ENCODE measurements around the gene FBXL20.
"Not testable (repeated sequence)": the region's sequence is repeated elsewhere in the genome, so short reads cannot be mapped to it uniquely, and the experiment has no call there.

FBXL20 gene

GRCh38 chr17:39277110-39277509 lies 124.3 kb downstream of the FBXL20 start:
- no peaks in the 10 kb centered on the region for H3K9me3 ChIP-seq (ENCODE audit: control insufficient read depth, low read depth, low read length)
- no peaks in the 10 kb centered on the region for H3K36me3 ChIP-seq (ENCODE audit: control insufficient read depth, low read depth, low read length)
- no peaks in the 10 kb centered on the region for H3K4me1 ChIP-seq (ENCODE audit: control insufficient read depth, low read depth, low read length)
- no peak overlapping the region for H3K27ac ChIP-seq (ENCODE audit: low read length)
- no peak overlapping the region for H3K9ac ChIP-seq (ENCODE audit: low read length)
- H3K27me3 ChIP-seq (ENCODE audit: control insufficient read depth, insufficient read depth, low read length): no peaks in the 10 kb centered on the region
- no peak overlapping the region for H3K4me3 ChIP-seq (ENCODE audit: low read length)

GRCh38 chr17:39276113-39276512 lies 125.3 kb downstream of the FBXL20 start:
- Histone ChIP-seq H3K4me3 (ENCODE audit: low read length) (no peak overlapping the region), H3K27ac (ENCODE audit: low read length) (no peak overlapping the region), H3K36me3 (ENCODE audit: control insufficient read depth, low read depth, low read length) (no peaks in the 10 kb centered on the region), H3K9ac (ENCODE audit: low read length) (no peak overlapping the region), H3K9me3 (ENCODE audit: control insufficient read depth, low read depth, low read length) (no peaks in the 10 kb centered on the region), H3K27me3 (ENCODE audit: control insufficient read depth, insufficient read depth, low read length) (no peaks in the 10 kb centered on the region), H3K4me1 (ENCODE audit: control insufficient read depth, low read depth, low read length) (no peaks in the 10 kb centered on the region)

GRCh38 chr17:39271546-39271945 lies 129.9 kb downstream of the FBXL20 start:
- Histone ChIP-seq H3K9me3 (ENCODE audit: control insufficient read depth, low read depth, low read length) (no peaks in the 10 kb centered on the region), H3K4me1 (ENCODE audit: control insufficient read depth, low read depth, low read length) (no peaks in the 10 kb centered on the region), H3K4me3 (ENCODE audit: low read length) (no peak overlapping the region), H3K27ac (ENCODE audit: low read length) (no peak overlapping the region), H3K9ac (ENCODE audit: low read length) (no peak overlapping the region), H3K36me3 (ENCODE audit: control insufficient read depth, low read depth, low read length) (no peaks in the 10 kb centered on the region), H3K27me3 (ENCODE audit: control insufficient read depth, insufficient read depth, low read length) (no peaks in the 10 kb centered on the region)

GRCh38 chr17:39270923-39271322 lies 130.5 kb downstream of the FBXL20 start:
- Histone ChIP-seq H3K9me3 (ENCODE audit: control insufficient read depth, low read depth, low read length) (no peaks in the 10 kb centered on the region), H3K4me3 (ENCODE audit: low read length) (no peak overlapping the region), H3K4me1 (ENCODE audit: control insufficient read depth, low read depth, low read length) (no peaks in the 10 kb centered on the region), H3K36me3 (ENCODE audit: control insufficient read depth, low read depth, low read length) (no peaks in the 10 kb centered on the region), H3K9ac (ENCODE audit: low read length) (no peak overlapping the region), H3K27ac (ENCODE audit: low read length) (no peak overlapping the region), H3K27me3 (ENCODE audit: control insufficient read depth, insufficient read depth, low read length) (no peaks in the 10 kb centered on the region)

GRCh38 chr17:39264119-39264518 lies 137.3 kb downstream of the FBXL20 start:
- Histone ChIP-seq H3K27me3 (ENCODE audit: control insufficient read depth, insufficient read depth, low read length) (no peaks in the 10 kb centered on the region), H3K9ac (ENCODE audit: low read length) (no peak overlapping the region), H3K27ac (ENCODE audit: low read length) (no peak overlapping the region), H3K4me3 (ENCODE audit: low read length) (no peak overlapping the region), H3K36me3 (ENCODE audit: control insufficient read depth, low read depth, low read length) (peaks cover 3% of the 10 kb centered on the region), H3K9me3 (ENCODE audit: control insufficient read depth, low read depth, low read length) (no peaks in the 10 kb centered on the region), H3K4me1 (ENCODE audit: control insufficient read depth, low read depth, low read length) (no peaks in the 10 kb centered on the region)

- Histone ChIP-seq H3K4me1 (ENCODE audit: control insufficient read depth, low read depth, low read length) (no peaks in the 10 kb centered on the region), H3K4me3 (ENCODE audit: low read length) (no peak overlapping the region), H3K9ac (ENCODE audit: low read length) (no peak overlapping the region), H3K27ac (ENCODE audit: low read length) (no peak overlapping the region), H3K27me3 (ENCODE audit: control insufficient read depth, insufficient read depth, low read length) (no peaks in the 10 kb centered on the region), H3K9me3 (ENCODE audit: control insufficient read depth, low read depth, low read length) (no peaks in the 10 kb centered on the region), H3K36me3 (ENCODE audit: control insufficient read depth, low read depth, low read length) (peaks cover 3% of the 10 kb centered on the region)
Measured at GRCh38 chr17:39261286-39261685, 140.1 kb downstream of the FBXL20 start.

GRCh38 chr17:39252788-39253460 lies 148.5 kb downstream of the FBXL20 start:
- Histone ChIP-seq H3K36me3 (ENCODE audit: control insufficient read depth, low read depth, low read length) (no peaks in the 10 kb centered on the region), H3K27me3 (ENCODE audit: control insufficient read depth, insufficient read depth, low read length) (no peaks in the 10 kb centered on the region), H3K9me3 (ENCODE audit: control insufficient read depth, low read depth, low read length) (no peaks in the 10 kb centered on the region), H3K27ac (ENCODE audit: low read length) (no peak overlapping the region), H3K4me3 (ENCODE audit: low read length) (no peak overlapping the region), H3K9ac (ENCODE audit: low read length) (no peak overlapping the region), H3K4me1 (ENCODE audit: control insufficient read depth, low read depth, low read length) (no peaks in the 10 kb centered on the region)

- Histone ChIP-seq H3K36me3 (ENCODE audit: control insufficient read depth, low read depth, low read length) (no peaks in the 10 kb centered on the region), H3K9ac (ENCODE audit: low read length) (no peak overlapping the region), H3K9me3 (ENCODE audit: control insufficient read depth, low read depth, low read length) (no peaks in the 10 kb centered on the region), H3K4me1 (ENCODE audit: control insufficient read depth, low read depth, low read length) (no peaks in the 10 kb centered on the region), H3K27me3 (ENCODE audit: control insufficient read depth, insufficient read depth, low read length) (no peaks in the 10 kb centered on the region), H3K27ac (ENCODE audit: low read length) (no peak overlapping the region), H3K4me3 (ENCODE audit: low read length) (no peak overlapping the region)
Measured at GRCh38 chr17:39251997-39252396, 149.4 kb downstream of the FBXL20 start.

GRCh38 chr17:39250076-39250475 lies 151.3 kb downstream of the FBXL20 start:
- H3K36me3 ChIP-seq (ENCODE audit: control insufficient read depth, low read depth, low read length); H3K27ac ChIP-seq (ENCODE audit: low read length); H3K4me1 ChIP-seq (ENCODE audit: control insufficient read depth, low read depth, low read length); H3K4me3 ChIP-seq (ENCODE audit: low read length); H3K27me3 ChIP-seq (ENCODE audit: control insufficient read depth, insufficient read depth, low read length); H3K9me3 ChIP-seq (ENCODE audit: control insufficient read depth, low read depth, low read length); H3K9ac ChIP-seq (ENCODE audit: low read length): not testable (repeated sequence)

- Histone ChIP-seq H3K27ac (ENCODE audit: low read length) (no peak overlapping the region), H3K36me3 (ENCODE audit: control insufficient read depth, low read depth, low read length) (no peaks in the 10 kb centered on the region), H3K27me3 (ENCODE audit: control insufficient read depth, insufficient read depth, low read length) (no peaks in the 10 kb centered on the region), H3K4me3 (ENCODE audit: low read length) (no peak overlapping the region), H3K9me3 (ENCODE audit: control insufficient read depth, low read depth, low read length) (no peaks in the 10 kb centered on the region), H3K9ac (ENCODE audit: low read length) (no peak overlapping the region), H3K4me1 (ENCODE audit: control insufficient read depth, low read depth, low read length) (peaks cover 4% of the 10 kb centered on the region)
Measured at GRCh38 chr17:39246274-39246673, 155.2 kb downstream of the FBXL20 start.

GRCh38 chr17:39244600-39245570 lies 156.5 kb downstream of the FBXL20 start:
- H3K4me3 ChIP-seq (ENCODE audit: low read length): no peak overlapping the region

More at GRCh38 chr17:39244600-39245570, 156.5 kb downstream of the FBXL20 start:
- Histone ChIP-seq H3K9ac (ENCODE audit: low read length) (no peak overlapping the region), H3K9me3 (ENCODE audit: control insufficient read depth, low read depth, low read length) (no peaks in the 10 kb centered on the region), H3K27ac (ENCODE audit: low read length) (no peak overlapping the region), H3K27me3 (ENCODE audit: control insufficient read depth, insufficient read depth, low read length) (no peaks in the 10 kb centered on the region), H3K4me1 (ENCODE audit: control insufficient read depth, low read depth, low read length) (peaks cover 4% of the 10 kb centered on the region), H3K36me3 (ENCODE audit: control insufficient read depth, low read depth, low read length) (no peaks in the 10 kb centered on the region)

Measured in iPS-18a (cell line).